ENCODE results near the gene L3MBTL3. TPM values are rescaled to one million over a fixed set of nuclear protein-coding genes. Genes with fewer than 3 reads are reported as not detected.

Gene L3MBTL3
- polyA plus RNA-seq, 1 donor from 2014 or later = 47.6 TPM

GRCh38 chr6:130050230-130050629, 31.8 kb downstream of the L3MBTL3 start:
- H3K79me2 ChIP-seq (replicated peaks; ENCODE audit: insufficient read depth, low read length) = no peaks in the 10 kb centered on the region
- TF ChIP-seq TAF1 (IDR thresholded peaks at IDR 0.05; ENCODE audit: low read depth) = no peak
- no peak for TF ChIP-seq EP300 (conservative IDR thresholded peaks at IDR 0.05; ENCODE audit: poor library complexity, severe bottlenecking)
- TF ChIP-seq CTCF (IDR thresholded peaks at IDR 0.05; ENCODE audit: poor library complexity, severe bottlenecking) = no peak
- no peak for TF ChIP-seq EZH2 (IDR thresholded peaks at IDR 0.05; ENCODE audit: borderline replicate concordance, insufficient read depth, low read length, poor library complexity, severe bottlenecking)
- no peak for TF ChIP-seq MXI1 (conservative IDR thresholded peaks at IDR 0.05; ENCODE audit: poor library complexity, severe bottlenecking)
- TF ChIP-seq POLR2AphosphoS5 (IDR thresholded peaks at IDR 0.05) = no peak
- no peak overlapping the region for H3K27ac ChIP-seq (ENCODE audit: low read length)
- no peaks in the 10 kb centered on the region for H4K20me1 ChIP-seq (ENCODE audit: insufficient read depth)
- peaks cover 18% of the 10 kb centered on the region for H3K36me3 ChIP-seq (ENCODE audit: insufficient read depth, low read length)
- no peaks in the 10 kb centered on the region for H3K9me3 ChIP-seq (ENCODE audit: low read length)
- H3K9ac ChIP-seq (ENCODE audit: low read length) = no peak overlapping the region
- no peaks in the 10 kb centered on the region for H3F3A ChIP-seq (ENCODE audit: insufficient read depth, low read length, poor library complexity, severe bottlenecking)
- no peak overlapping the region for H3K4me3 ChIP-seq (ENCODE audit: low read length)
- H2AFZ ChIP-seq (ENCODE audit: low read depth, low read length) = no peak overlapping the region
- H3K4me2 ChIP-seq (ENCODE audit: low read length) = no peak overlapping the region
- H3K27me3 ChIP-seq (ENCODE audit: insufficient read depth, low read depth, low read length) = no peaks in the 10 kb centered on the region
- no peaks in the 10 kb centered on the region for H3K9me2 ChIP-seq (ENCODE audit: insufficient read depth, low read length)

- Histone ChIP-seq H3F3A (ENCODE audit: insufficient read depth, low read length, poor library complexity, severe bottlenecking) (no peaks in the 10 kb centered on the region), H3K27ac (ENCODE audit: low read length) (no peak overlapping the region), H2AFZ (ENCODE audit: low read depth, low read length) (no peak overlapping the region), H3K36me3 (ENCODE audit: insufficient read depth, low read length) (peaks cover 22% of the 10 kb centered on the region), H3K79me2 (replicated peaks; ENCODE audit: insufficient read depth, low read length) (no peaks in the 10 kb centered on the region), H3K9me3 (ENCODE audit: low read length) (no peaks in the 10 kb centered on the region), H4K20me1 (ENCODE audit: insufficient read depth) (no peaks in the 10 kb centered on the region), H3K4me3 (ENCODE audit: low read length) (no peak overlapping the region), H3K9ac (ENCODE audit: low read length) (no peak overlapping the region), H3K9me2 (ENCODE audit: insufficient read depth, low read length) (no peaks in the 10 kb centered on the region), H3K4me2 (ENCODE audit: low read length) (no peak overlapping the region), H3K27me3 (ENCODE audit: insufficient read depth, low read depth, low read length) (no peaks in the 10 kb centered on the region)
- TF ChIP-seq CTCF (IDR thresholded peaks at IDR 0.05; ENCODE audit: poor library complexity, severe bottlenecking) (no peak), EZH2 (IDR thresholded peaks at IDR 0.05; ENCODE audit: borderline replicate concordance, insufficient read depth, low read length, poor library complexity, severe bottlenecking) (no peak), TAF1 (IDR thresholded peaks at IDR 0.05; ENCODE audit: low read depth) (no peak), POLR2AphosphoS5 (IDR thresholded peaks at IDR 0.05) (no peak), MXI1 (conservative IDR thresholded peaks at IDR 0.05; ENCODE audit: poor library complexity, severe bottlenecking) (no peak), EP300 (conservative IDR thresholded peaks at IDR 0.05; ENCODE audit: poor library complexity, severe bottlenecking) (no peak), REST (IDR thresholded peaks at IDR 0.05; ENCODE audit: borderline replicate concordance) (no peak), SMC3 (conservative IDR thresholded peaks at IDR 0.05; ENCODE audit: poor library complexity) (no peak), RAD21 (conservative IDR thresholded peaks at IDR 0.05) (no peak)
Observed at GRCh38 chr6:130054725-130055124, 36.3 kb downstream of the L3MBTL3 start.

Measured in neural cell (in vitro differentiated cells).